Lower lobe of right lung (tissue), 2 donors: ENCODE data around the gene MT2A. TPM values are rescaled to one million over a fixed set of nuclear protein-coding genes. Genes with fewer than 3 reads are reported as not detected.

Experiments
- ATAC-seq, 2 donors: fragments of 200-7000 bp; cut with Tn5 transposase; one replicate each; pipeline ENCODE4 v1.9.1; 2020 to 2022; ENCODE audit warnings: mild to moderate bottlenecking in 2 of 2, moderate library complexity in 2 of 2
- DNase-seq: peaks from one replicate; pipeline ENCODE4 v3.0.0-alpha.2; 2020
- H3K27ac ChIP-seq: fragments of 200-600 bp; one replicate; pipeline ENCODE4 v1.8.0; 2022
- H3K27me3 ChIP-seq: fragments of 200-600 bp; one replicate; pipeline ENCODE4 v1.8.0; 2022; ENCODE audit warnings: low read depth
- H3K36me3 ChIP-seq: fragments of 200-600 bp; one replicate; pipeline ENCODE4 v1.8.0; 2022; ENCODE audit warnings: mild to moderate bottlenecking
- H3K4me1 ChIP-seq: fragments of 200-600 bp; one replicate; pipeline ENCODE4 v1.8.0; 2022
- H3K4me3 ChIP-seq: fragments of 200-600 bp; one replicate; pipeline ENCODE4 v1.8.0; 2022; ENCODE audit warnings: mild to moderate bottlenecking
- H3K9me3 ChIP-seq: fragments of 200-600 bp; one replicate; pipeline ENCODE4 v1.8.0; 2022
- intact Hi-C: fragments of 100-400 bp; cut with DNase I; formaldehyde crosslinking; loops from one replicate; pipeline ENCODE4 v1.11.0; 2022
- total RNA-seq: library from RNA; stranded (reverse); fragmentation: NEBNext Ultra II Directional; extraction: Animal tissue kit (Norgen Biotek cat#: 25700); gene quantifications from one replicate; pipeline ENCODE4 v1.2.1, GENCODE V29; 2021
- TF ChIP-seq, protein P1 (sequence below): fragments of 200-600 bp; IDR thresholded peaks from one replicate; pipeline ENCODE4 v1.8.0; 2022; ENCODE audit warnings: antibody characterized with exemption, mild to moderate bottlenecking
- donor health status: DM: no; HTN: yes; CAD: no; lungs with severe emphysema.

Gene MT2A
- total RNA-seq, 1 donor from 2014 or later: 223 TPM

GRCh38 chr16:56632848-56633365 lies 24.5 kb downstream of the MT2A start:
- peaks cover 53% of the 10 kb centered on the region for H3K27me3 ChIP-seq
- no peaks in the 10 kb centered on the region for H3K9me3 ChIP-seq
- intact Hi-C loops: no loop called here
- no peaks in the 10 kb centered on the region for H3K36me3 ChIP-seq
- H3K4me1 ChIP-seq: peaks cover 30% of the 10 kb centered on the region
- peak; percentile 4 to 10 for ATAC-seq
- DNase-seq: no peak
- H3K27ac ChIP-seq: peak overlapping the region; percentile 78
- TF ChIP-seq, protein P1, sequence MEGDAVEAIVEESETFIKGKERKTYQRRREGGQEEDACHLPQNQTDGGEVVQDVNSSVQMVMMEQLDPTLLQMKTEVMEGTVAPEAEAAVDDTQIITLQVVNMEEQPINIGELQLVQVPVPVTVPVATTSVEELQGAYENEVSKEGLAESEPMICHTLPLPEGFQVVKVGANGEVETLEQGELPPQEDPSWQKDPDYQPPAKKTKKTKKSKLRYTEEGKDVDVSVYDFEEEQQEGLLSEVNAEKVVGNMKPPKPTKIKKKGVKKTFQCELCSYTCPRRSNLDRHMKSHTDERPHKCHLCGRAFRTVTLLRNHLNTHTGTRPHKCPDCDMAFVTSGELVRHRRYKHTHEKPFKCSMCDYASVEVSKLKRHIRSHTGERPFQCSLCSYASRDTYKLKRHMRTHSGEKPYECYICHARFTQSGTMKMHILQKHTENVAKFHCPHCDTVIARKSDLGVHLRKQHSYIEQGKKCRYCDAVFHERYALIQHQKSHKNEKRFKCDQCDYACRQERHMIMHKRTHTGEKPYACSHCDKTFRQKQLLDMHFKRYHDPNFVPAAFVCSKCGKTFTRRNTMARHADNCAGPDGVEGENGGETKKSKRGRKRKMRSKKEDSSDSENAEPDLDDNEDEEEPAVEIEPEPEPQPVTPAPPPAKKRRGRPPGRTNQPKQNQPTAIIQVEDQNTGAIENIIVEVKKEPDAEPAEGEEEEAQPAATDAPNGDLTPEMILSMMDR: no peak
- H3K4me3 ChIP-seq: peak overlapping the region; percentile 61

- Histone ChIP-seq H3K4me3 (peak overlapping the region; percentile 61), H3K27me3 (peaks cover 59% of the 10 kb centered on the region), H3K4me1 (peaks cover 36% of the 10 kb centered on the region), H3K36me3 (no peaks in the 10 kb centered on the region), H3K27ac (peak overlapping the region; percentile 78), H3K9me3 (no peaks in the 10 kb centered on the region)
- DNase-seq: no peak
- intact Hi-C loops: no loop called here
- TF ChIP-seq, protein P1: no peak
- no peak for ATAC-seq
These were observed 25.2 kb downstream of the MT2A start for GRCh38 chr16:56633535-56633934.

- DNase-seq: no peak
- ATAC-seq: no peak
These were observed 26.5 kb downstream of the MT2A start for GRCh38 chr16:56634715-56635440.

GRCh38 chr16:56635441-56635967 lies 27.1 kb downstream of the MT2A start:
- peaks cover 42% of the 10 kb centered on the region for H3K4me1 ChIP-seq
- ATAC-seq (no peak), DNase-seq (no peak)
- H3K27me3 ChIP-seq: peaks cover 71% of the 10 kb centered on the region
- intact Hi-C loops: no loop called here
- H3K36me3 ChIP-seq: no peaks in the 10 kb centered on the region
- TF ChIP-seq, protein P1: no peak
- H3K27ac ChIP-seq: no peak overlapping the region
- H3K4me3 ChIP-seq: peak overlapping the region; percentile 25
- no peaks in the 10 kb centered on the region for H3K9me3 ChIP-seq

More at GRCh38 chr16:56634715-56635440, 26.5 kb downstream of the MT2A start:
- Histone ChIP-seq H3K27ac (no peak overlapping the region), H3K4me3 (peak overlapping the region; percentile 25), H3K36me3 (no peaks in the 10 kb centered on the region), H3K27me3 (peaks cover 71% of the 10 kb centered on the region), H3K4me1 (peaks cover 42% of the 10 kb centered on the region), H3K9me3 (no peaks in the 10 kb centered on the region)
- TF ChIP-seq, protein P1: no peak
- intact Hi-C loops: no loop called here

GRCh38 chr16:56636616-56637413 lies 28.4 kb downstream of the MT2A start:
- H3K4me3 ChIP-seq: no peak overlapping the region
- no peaks in the 10 kb centered on the region for H3K9me3 ChIP-seq
- no peak overlapping the region for H3K27ac ChIP-seq
- TF ChIP-seq, protein P1: no peak
- intact Hi-C loops: no loop called here
- H3K27me3 ChIP-seq: peaks cover 71% of the 10 kb centered on the region
- ATAC-seq: no peak
- no peaks in the 10 kb centered on the region for H3K36me3 ChIP-seq
- DNase-seq: no peak
- peaks cover 42% of the 10 kb centered on the region for H3K4me1 ChIP-seq
